GM12875 (cell line): ENCODE data around the gene GABRR3.

Experiments
- H3K4me3 ChIP-seq: one replicate; pipeline ENCODE4 v1.5.1; 2011; ENCODE audit warnings: low read depth, low read length, control low read depth
- CTCF ChIP-seq: IDR thresholded peaks from 2 replicates; pipeline ENCODE4 v1.5.1; 2011; ENCODE audit warnings: low read depth, mild to moderate bottlenecking, control low read depth, inconsistent platforms, low read length, moderate library complexity, borderline replicate concordance; ENCODE audit not compliant: insufficient read depth

GABRR3 gene

GRCh38 chr3:97958396-97958795, 76.7 kb downstream of the GABRR3 start:
- no peak for TF ChIP-seq CTCF
- H3K4me3 ChIP-seq = no peak overlapping the region

- no peak for TF ChIP-seq CTCF
- H3K4me3 ChIP-seq = no peak overlapping the region
These were observed 77.4 kb downstream of the GABRR3 start for GRCh38 chr3:97957617-97958311.

GRCh38 chr3:97956051-97956450, 79.1 kb downstream of the GABRR3 start:
- no peak for TF ChIP-seq CTCF
- H3K4me3 ChIP-seq = no peak overlapping the region

GRCh38 chr3:97954228-97954827, 80.8 kb downstream of the GABRR3 start:
- TF ChIP-seq CTCF = no peak
- H3K4me3 ChIP-seq = no peak overlapping the region

- no peak overlapping the region for H3K4me3 ChIP-seq
- no peak for TF ChIP-seq CTCF
These were observed 82.2 kb downstream of the GABRR3 start for GRCh38 chr3:97952872-97953271.

GRCh38 chr3:97952280-97952679, 82.8 kb downstream of the GABRR3 start:
- no peak for TF ChIP-seq CTCF
- H3K4me3 ChIP-seq = no peak overlapping the region

- no peak overlapping the region for H3K4me3 ChIP-seq
- TF ChIP-seq CTCF = no peak
These were observed 84.8 kb downstream of the GABRR3 start for GRCh38 chr3:97950360-97950759.
